Retinal pigment epithelial cell (primary cell): ENCODE measurements around the gene CIPC.

Experiments
- DNase-seq: peaks from one replicate; pipeline ENCODE4 v3.0.0-alpha.2; 2010; ENCODE audit warnings: low read depth
- H3K4me3 ChIP-seq: 2 replicates; pipeline ENCODE4 v1.5.1; 2011; ENCODE audit warnings: mild to moderate bottlenecking, low read length, control low read depth, moderate library complexity
- TF ChIP-seq, protein P1 (sequence below): conservative IDR thresholded peaks from 2 replicates; pipeline ENCODE4 v1.5.1; 2011; ENCODE audit warnings: low read depth, low read length, control low read depth, inconsistent platforms

The CIPC gene

DNA sequence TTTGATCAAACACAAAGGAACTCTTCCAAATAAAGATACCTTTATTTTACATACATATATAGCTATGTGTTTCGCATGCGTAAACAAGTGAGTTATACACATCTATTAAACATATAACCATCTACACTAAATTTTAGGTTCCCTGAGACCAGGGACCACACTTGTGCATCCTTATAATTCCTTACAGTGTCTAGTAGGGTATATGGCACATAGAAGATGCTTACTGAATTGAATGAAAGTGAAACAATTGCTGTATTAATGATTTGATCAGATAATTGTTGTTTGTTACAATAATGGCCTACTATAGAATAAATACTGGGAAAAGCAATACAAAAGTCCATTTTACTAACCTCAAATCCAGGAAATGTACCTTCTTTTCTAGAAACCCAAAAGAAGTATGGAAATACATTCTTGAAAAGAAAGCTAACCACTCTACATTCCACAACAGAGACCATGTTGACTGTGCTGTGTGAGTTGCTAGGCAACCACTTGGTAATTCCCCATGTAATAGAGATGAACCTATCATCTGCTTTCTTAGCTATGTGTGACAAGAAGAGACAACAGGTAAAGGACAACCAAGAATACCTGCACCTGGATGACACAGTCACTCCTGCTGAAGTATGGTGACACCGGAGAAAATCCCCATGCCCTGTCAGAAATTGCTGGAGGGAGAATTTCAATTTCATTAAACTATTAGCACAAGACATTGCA, 11.9 kb upstream of the CIPC start:
- no peak for DNase-seq
- H3K4me3 ChIP-seq = no peak overlapping the region
- TF ChIP-seq, protein P1, sequence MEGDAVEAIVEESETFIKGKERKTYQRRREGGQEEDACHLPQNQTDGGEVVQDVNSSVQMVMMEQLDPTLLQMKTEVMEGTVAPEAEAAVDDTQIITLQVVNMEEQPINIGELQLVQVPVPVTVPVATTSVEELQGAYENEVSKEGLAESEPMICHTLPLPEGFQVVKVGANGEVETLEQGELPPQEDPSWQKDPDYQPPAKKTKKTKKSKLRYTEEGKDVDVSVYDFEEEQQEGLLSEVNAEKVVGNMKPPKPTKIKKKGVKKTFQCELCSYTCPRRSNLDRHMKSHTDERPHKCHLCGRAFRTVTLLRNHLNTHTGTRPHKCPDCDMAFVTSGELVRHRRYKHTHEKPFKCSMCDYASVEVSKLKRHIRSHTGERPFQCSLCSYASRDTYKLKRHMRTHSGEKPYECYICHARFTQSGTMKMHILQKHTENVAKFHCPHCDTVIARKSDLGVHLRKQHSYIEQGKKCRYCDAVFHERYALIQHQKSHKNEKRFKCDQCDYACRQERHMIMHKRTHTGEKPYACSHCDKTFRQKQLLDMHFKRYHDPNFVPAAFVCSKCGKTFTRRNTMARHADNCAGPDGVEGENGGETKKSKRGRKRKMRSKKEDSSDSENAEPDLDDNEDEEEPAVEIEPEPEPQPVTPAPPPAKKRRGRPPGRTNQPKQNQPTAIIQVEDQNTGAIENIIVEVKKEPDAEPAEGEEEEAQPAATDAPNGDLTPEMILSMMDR = no peak

DNA sequence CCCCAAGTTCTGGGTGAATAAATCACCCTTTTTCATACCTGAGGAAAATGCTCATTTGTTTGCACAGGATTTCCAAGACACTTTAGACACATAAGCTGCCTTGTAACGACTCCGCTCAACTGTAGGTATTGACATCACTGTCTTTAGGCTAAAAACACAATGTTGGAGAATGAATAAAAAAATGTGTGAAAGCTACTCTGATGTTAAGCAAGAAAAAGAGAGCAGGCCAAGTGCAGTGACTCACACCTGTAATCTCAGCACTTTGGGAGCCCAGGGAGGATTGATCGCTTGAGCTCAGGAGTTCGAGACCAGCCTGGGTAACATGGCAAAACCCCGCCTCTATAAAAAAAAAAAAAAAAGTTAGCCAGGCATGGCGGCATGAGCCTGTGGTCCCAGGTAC, 11.1 kb upstream of the CIPC start:
- H3K4me3 ChIP-seq = no peak overlapping the region
- TF ChIP-seq, protein P1 = no peak
- DNase-seq = no peak

DNA sequence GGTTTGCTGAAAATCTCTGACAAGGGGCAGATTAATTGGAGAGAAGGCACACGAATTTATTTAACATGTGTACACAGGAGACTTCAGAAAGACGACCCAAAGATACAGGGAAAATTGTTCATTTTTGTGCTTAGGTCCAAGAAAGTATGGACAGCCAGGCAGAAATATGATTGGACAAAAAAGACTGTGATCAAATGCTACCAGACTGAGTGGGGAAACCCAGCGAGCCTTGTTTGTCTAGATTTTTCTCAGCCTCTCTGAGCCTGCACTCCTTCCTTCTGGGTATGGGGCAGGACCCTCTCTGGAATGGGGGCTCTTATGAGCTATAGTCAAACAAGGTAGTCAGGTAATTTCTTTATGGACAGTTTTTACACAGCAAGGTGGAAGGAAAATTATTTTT, 10.4 kb upstream of the CIPC start:
- TF ChIP-seq, protein P1 = no peak
- DNase-seq = no peak
- no peak overlapping the region for H3K4me3 ChIP-seq

DNA sequence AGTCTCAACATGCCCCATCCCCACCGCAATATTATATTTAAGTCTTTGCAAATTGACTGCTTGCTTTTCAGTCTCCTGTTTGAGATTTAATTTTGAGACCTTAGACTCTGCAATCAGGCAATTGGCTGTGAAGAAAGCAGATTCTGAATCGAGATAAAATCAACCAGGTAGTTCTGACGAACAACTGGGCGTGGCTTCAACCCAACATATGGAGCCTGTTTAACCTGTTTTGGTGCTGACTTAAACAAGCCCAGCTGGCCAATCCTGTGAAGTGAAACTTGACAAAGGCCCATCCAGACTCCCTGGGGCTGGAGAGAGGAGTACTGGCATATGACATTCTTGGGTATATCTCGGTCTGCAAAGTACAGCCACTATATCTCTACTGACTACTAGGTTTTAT, 9.8 kb upstream of the CIPC start:
- TF ChIP-seq, protein P1 = no peak
- DNase-seq = no peak

DNA sequence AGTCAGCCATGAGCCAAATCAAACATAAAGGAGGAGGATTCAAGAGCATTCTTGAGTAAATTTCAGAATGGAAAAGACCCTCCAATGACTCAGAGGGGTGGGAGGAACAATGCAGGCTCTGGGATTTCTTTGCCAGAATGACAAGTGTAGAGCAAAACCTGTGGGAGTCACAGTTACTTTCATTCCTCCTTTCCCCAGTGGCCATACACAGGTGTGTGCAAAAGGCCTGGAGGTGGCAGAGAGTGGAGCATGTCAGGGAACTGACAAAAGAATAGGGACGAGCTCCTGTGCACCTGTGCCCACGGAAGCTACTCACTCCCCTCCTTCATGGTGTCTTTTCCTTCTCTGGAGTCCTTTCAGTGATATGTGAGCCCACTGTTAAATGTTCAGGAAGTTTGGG, 9.4 kb upstream of the CIPC start:
- TF ChIP-seq, protein P1 = no peak
- no peak for DNase-seq
- no peak overlapping the region for H3K4me3 ChIP-seq

More for the DNA sequence above, 9.8 kb upstream of the CIPC start:
- no peak overlapping the region for H3K4me3 ChIP-seq

DNA sequence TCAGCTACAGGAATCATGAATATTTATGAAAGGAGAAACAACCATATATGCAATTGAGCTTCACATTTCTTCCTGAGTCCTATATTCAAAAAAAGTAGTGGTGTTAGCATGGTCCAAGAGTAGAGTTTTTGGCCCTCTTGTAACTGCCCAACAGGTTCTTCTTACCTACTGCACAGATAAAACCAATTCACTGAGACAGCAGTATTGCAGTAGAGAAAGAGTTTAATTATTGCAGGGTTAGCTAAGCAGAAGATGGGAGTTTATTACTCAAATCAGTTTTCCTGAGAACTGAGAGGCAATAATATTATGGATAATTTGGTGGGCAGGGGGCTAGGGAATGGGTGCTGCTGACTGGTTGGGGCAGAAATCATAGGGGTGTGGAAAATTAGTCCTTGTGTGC, 6.5 kb upstream of the CIPC start:
- TF ChIP-seq, protein P1 = no peak
- H3K4me3 ChIP-seq = no peak overlapping the region
- no peak for DNase-seq

DNA sequence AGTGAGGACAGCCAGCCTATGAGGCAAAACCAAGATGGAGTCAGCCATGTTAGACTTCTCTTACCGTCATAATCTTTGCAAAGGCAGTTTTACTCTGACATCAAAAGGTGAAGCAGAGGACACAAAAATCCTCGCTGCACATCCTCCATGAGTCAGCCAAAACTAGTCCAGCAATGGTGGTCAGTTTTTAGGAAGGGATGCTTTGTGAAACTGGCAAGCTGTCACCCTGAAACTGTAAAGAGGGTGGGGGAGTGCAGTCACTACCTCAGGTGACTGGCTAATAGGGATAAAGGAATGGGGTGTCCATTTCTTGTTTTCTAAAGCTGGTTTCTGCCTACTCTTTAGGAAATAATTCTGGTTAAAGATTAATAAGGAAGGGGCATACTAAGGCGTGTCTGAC, 5.4 kb upstream of the CIPC start:
- TF ChIP-seq, protein P1 = no peak
- no peak overlapping the region for H3K4me3 ChIP-seq
- no peak for DNase-seq
